Measurements from ENCODE around the gene MAP3K20. TPM values are rescaled to one million over a fixed set of nuclear protein-coding genes. Genes with fewer than 3 reads are reported as not detected.

The MAP3K20 gene
- total and polyA plus RNA-seq, 9 donors, result 38.6 to 127 (median 88.4) TPM

DNA sequence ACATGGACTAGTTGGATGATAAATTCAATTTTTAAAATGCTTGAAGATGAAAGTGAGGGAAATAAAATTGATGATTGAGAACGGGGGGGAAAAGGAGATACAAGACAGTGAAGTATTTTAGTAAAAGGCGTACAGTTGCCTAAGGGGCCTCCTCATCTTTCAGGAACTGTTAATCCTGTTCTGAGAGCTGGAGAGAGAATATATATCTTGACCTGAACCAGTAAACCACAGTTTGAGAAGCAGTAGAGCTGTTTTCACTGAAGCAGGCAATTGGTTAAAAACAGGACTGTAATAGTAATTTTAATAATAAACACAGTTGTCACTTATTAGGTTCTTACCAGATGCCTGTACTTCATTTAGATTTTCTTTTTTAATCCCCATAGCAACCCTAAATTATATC is 137.5 kb downstream of the MAP3K20 start:
- Histone ChIP-seq H3K27ac (no peak overlapping the region), H3K27me3 (no peaks in the 10 kb centered on the region), H3K4me1 (ENCODE audit: insufficient read depth) (peaks cover 3% of the 10 kb centered on the region), H3K4me3 (no peak overlapping the region), H3K9me3 (no peaks in the 10 kb centered on the region), H3K36me3 (no peaks in the 10 kb centered on the region)
- WGBS, 3 donors, result 86 to 89% (median 88%) methylated on average over 2 of the region's 2 CpGs
- intact Hi-C loops (cut with DNase I), result loop anchor here in 3 of 4 donors (5.0 kb wide), 2 partner anchors 186 to 236 kb away; no protein-coding TSS in a partner anchor
- DNase-seq, result no peak
- TF ChIP-seq, protein P1, sequence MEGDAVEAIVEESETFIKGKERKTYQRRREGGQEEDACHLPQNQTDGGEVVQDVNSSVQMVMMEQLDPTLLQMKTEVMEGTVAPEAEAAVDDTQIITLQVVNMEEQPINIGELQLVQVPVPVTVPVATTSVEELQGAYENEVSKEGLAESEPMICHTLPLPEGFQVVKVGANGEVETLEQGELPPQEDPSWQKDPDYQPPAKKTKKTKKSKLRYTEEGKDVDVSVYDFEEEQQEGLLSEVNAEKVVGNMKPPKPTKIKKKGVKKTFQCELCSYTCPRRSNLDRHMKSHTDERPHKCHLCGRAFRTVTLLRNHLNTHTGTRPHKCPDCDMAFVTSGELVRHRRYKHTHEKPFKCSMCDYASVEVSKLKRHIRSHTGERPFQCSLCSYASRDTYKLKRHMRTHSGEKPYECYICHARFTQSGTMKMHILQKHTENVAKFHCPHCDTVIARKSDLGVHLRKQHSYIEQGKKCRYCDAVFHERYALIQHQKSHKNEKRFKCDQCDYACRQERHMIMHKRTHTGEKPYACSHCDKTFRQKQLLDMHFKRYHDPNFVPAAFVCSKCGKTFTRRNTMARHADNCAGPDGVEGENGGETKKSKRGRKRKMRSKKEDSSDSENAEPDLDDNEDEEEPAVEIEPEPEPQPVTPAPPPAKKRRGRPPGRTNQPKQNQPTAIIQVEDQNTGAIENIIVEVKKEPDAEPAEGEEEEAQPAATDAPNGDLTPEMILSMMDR (IDR thresholded peaks at IDR 0.05), result no peak
- TF ChIP-seq EP300 (IDR thresholded peaks at IDR 0.05) (no peak), POLR2A (IDR thresholded peaks at IDR 0.05) (no peak)

DNA sequence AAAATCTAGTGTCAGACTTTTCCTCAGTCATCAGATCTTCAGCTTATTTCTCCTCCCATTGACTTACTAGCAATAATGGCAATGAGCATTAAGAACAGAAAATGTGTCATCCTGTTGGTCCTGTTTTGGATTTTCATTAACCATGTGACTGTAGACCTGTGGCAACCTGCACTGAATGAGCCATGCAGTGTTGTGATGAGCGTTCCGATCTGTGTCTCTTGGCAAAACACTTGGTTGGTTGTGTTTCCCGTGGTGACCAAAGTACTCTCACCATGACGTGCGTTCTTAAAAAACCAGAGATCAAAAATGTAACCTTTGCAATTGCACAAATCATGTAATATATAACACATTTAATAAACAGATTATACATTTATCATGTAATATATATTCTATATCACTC is 138.6 kb downstream of the MAP3K20 start:
- no peak overlapping the region for H3K27ac ChIP-seq
- H3K9me3 ChIP-seq, result no peaks in the 10 kb centered on the region
- intact Hi-C loops (cut with DNase I), result loop anchor here in 3 of 4 donors (5.0 kb wide), 2 partner anchors 187 to 237 kb away; no protein-coding TSS in a partner anchor
- H3K4me1 ChIP-seq (ENCODE audit: insufficient read depth), result peaks cover 4% of the 10 kb centered on the region
- no peak for DNase-seq
- no peak for TF ChIP-seq EP300 (IDR thresholded peaks at IDR 0.05)
- TF ChIP-seq, protein P1 (IDR thresholded peaks at IDR 0.05), result no peak
- TF ChIP-seq POLR2A (IDR thresholded peaks at IDR 0.05), result no peak
- H3K36me3 ChIP-seq, result no peaks in the 10 kb centered on the region
- WGBS, 3 donors, result 81 to 89% (median 85%) methylated on average over 5 of the region's 5 CpGs
- H3K27me3 ChIP-seq, result no peaks in the 10 kb centered on the region
- no peak overlapping the region for H3K4me3 ChIP-seq

DNA sequence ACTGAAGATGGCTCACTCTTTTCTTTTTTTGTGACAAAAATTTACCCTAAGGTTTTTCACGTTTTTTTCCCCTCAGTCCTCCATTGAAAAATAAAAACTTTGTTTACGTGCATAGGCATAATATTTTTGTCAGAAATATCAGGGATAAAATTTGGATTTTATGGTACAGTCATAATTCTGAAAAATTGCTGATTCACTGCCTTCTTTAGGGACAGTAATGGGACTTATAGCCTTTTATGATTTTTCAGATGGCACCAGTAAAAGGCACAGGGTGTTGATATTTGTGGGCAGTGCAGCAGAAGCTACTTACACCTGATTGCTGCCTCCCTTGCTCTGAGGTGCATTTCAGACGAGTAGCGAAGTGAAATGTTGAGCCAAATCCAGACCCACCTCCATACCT is 139.7 kb downstream of the MAP3K20 start:
- intact Hi-C loops (cut with DNase I), result no loop called here
- Histone ChIP-seq H3K27ac (no peak overlapping the region), H3K9me3 (no peaks in the 10 kb centered on the region), H3K36me3 (no peaks in the 10 kb centered on the region), H3K27me3 (no peaks in the 10 kb centered on the region), H3K4me1 (ENCODE audit: insufficient read depth) (peaks cover 4% of the 10 kb centered on the region), H3K4me3 (no peak overlapping the region)
- TF ChIP-seq, protein P1 (IDR thresholded peaks at IDR 0.05), result no peak
- TF ChIP-seq EP300 (IDR thresholded peaks at IDR 0.05), result no peak
- TF ChIP-seq POLR2A (IDR thresholded peaks at IDR 0.05), result no peak
- WGBS, 3 donors, result 91 to 93% (median 92%) methylated on average over 4 of the region's 4 CpGs
- DNase-seq, result no peak

DNA sequence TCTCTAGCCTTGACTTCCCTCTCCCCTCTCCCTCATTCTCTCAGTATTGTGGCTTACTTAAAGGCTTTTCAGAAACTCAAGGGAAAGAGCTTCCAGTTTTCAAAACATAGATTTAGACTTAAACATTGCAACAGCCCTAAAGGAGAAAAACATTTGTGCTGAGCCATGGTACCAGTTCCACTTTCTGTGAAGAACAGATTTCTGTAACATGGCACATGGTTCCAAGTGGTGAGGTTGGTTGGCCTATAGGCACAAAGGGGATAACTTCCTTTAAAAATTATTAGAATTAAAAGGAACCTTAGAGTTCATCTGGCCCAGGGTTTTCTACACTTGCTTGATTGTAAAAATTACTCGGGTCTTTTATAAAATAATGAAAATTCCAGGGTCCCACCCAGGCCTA is 140.4 kb downstream of the MAP3K20 start:
- no peaks in the 10 kb centered on the region for H3K9me3 ChIP-seq
- no peak overlapping the region for H3K27ac ChIP-seq
- H3K36me3 ChIP-seq, result no peaks in the 10 kb centered on the region
- peaks cover 4% of the 10 kb centered on the region for H3K4me1 ChIP-seq (ENCODE audit: insufficient read depth)
- TF ChIP-seq EP300 (IDR thresholded peaks at IDR 0.05), result no peak
- no peak for TF ChIP-seq POLR2A (IDR thresholded peaks at IDR 0.05)
- TF ChIP-seq, protein P1 (IDR thresholded peaks at IDR 0.05), result no peak
- no peaks in the 10 kb centered on the region for H3K27me3 ChIP-seq
- DNase-seq, result no peak
- intact Hi-C loops (cut with DNase I), result no loop called here
- 83 to 95% (median 89%) methylated on average over 1 of the region's 1 CpG for WGBS, 3 donors
- H3K4me3 ChIP-seq, result no peak overlapping the region
